Measurements from ENCODE around the gene CUX1.

Gene CUX1

DNA sequence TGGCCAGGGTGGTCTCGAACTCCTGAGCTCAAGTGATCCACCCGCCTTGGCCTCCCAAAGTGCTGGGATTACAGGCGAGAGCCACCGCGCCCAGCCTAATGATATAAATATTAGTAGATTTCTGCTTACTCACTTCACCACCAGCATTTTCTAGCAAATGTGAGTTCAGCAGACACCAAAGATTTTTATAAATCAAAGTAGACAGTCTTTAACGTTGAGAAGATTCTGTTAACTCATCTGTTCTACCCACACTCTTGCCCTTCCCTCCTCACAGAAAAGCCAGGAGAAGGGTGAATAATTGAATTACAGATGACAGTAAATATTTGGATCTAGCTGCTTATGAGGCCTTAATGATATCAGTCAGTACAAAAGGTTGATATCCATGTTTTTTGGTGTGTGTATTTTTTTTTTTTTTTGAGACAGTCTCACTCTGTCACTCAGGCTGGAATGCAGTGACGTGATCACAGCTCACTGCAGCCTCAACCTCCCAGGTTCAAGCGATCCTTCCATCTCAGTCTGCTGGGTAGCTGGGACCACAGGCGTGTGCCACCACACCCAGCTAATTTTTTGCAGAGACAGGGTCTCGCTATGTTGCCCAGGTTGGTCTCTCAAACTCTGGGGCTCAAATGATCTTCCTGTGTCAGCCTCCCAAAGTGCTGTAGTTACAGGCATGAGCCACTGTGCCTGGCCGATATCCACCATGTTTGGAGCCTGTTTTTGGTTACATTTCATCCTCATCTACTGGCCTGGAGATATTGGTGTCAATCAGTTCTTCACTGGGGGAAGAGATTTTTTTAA lies 120.5 kb downstream of the CUX1 start:
- no peak overlapping the region for H3K4me3 ChIP-seq (ENCODE audit: low read depth, low read length)
- CTCF ChIA-PET: interaction anchor here (1.1 kb wide), 1 partner anchor 12 kb away, joined by 3 read pairs; no protein-coding TSS in a partner anchor
- TF ChIP-seq, protein P1, sequence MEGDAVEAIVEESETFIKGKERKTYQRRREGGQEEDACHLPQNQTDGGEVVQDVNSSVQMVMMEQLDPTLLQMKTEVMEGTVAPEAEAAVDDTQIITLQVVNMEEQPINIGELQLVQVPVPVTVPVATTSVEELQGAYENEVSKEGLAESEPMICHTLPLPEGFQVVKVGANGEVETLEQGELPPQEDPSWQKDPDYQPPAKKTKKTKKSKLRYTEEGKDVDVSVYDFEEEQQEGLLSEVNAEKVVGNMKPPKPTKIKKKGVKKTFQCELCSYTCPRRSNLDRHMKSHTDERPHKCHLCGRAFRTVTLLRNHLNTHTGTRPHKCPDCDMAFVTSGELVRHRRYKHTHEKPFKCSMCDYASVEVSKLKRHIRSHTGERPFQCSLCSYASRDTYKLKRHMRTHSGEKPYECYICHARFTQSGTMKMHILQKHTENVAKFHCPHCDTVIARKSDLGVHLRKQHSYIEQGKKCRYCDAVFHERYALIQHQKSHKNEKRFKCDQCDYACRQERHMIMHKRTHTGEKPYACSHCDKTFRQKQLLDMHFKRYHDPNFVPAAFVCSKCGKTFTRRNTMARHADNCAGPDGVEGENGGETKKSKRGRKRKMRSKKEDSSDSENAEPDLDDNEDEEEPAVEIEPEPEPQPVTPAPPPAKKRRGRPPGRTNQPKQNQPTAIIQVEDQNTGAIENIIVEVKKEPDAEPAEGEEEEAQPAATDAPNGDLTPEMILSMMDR (IDR thresholded peaks at IDR 0.05; ENCODE audit: insufficient read depth, low read length, missing control alignments): no peak
- POLR2A ChIA-PET: no interaction called here
- DNase-seq (ENCODE audit: low read depth, low spot score): no peak

DNA sequence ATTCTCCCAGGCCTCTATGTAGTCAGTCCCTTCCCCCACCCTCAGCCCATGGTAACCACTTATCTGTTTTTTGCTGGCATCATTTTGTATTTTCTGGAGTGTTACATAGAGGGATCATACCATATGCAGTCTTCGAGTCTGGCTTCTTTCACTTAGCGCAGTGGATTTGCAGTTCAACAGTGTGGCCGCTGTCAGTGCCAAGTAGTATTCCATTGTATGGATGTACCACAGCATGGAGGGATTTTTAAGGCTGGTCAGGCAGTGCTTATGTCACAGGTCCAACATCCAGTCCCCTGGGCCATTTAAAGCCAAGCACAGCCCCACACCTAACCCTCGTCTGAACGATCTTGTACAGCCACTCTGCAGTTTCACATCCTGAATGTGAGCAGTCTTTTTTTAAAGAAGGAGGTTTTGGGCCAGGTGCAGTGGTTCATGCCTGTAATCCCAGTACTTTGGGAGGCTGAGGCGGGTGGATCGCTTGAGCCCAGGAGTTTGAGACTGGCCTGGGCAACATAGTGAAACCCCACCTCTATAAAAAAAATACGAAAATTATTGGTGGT lies 121.8 kb downstream of the CUX1 start:
- POLR2A ChIA-PET: no interaction called here
- DNase-seq (ENCODE audit: low read depth, low spot score): no peak
- CTCF ChIA-PET: interaction anchor here (1.0 kb wide), 1 partner anchor 13 kb away, joined by 3 read pairs; no protein-coding TSS in a partner anchor
- TF ChIP-seq, protein P1 (IDR thresholded peaks at IDR 0.05; ENCODE audit: insufficient read depth, low read length, missing control alignments): no peak
- no peak overlapping the region for H3K4me3 ChIP-seq (ENCODE audit: low read depth, low read length)

DNA sequence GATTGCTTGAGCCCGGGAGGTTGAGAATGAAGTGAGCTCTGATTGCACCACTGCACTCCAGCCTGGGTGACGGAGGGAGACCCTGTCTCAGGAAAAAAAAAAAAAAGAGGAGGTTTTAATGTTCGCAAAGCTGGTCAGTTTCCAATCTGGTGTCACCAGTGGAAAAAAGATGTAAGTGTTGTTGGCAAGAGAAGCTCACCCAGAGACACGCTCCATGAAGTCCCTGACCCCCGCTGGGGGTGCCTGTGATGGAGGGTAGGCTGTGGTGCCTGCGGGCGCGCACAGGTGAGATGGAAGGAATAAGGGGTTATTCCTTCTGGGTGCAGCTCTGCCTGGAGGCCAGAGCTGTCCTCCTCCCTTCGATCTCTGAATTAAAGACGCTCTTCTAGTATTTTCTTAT lies 122.7 kb downstream of the CUX1 start:
- no peak overlapping the region for H3K4me3 ChIP-seq (ENCODE audit: low read depth, low read length)
- TF ChIP-seq, protein P1 (IDR thresholded peaks at IDR 0.05; ENCODE audit: insufficient read depth, low read length, missing control alignments): no peak
- ChIA-PET CTCF (interaction anchor here (1.0 to 1.5 kb wide), 2 partner anchors 12 to 126 kb away, joined by 3 read pairs; no protein-coding TSS in a partner anchor), POLR2A (no interaction called here)
- no peak for DNase-seq (ENCODE audit: low read depth, low spot score)

DNA sequence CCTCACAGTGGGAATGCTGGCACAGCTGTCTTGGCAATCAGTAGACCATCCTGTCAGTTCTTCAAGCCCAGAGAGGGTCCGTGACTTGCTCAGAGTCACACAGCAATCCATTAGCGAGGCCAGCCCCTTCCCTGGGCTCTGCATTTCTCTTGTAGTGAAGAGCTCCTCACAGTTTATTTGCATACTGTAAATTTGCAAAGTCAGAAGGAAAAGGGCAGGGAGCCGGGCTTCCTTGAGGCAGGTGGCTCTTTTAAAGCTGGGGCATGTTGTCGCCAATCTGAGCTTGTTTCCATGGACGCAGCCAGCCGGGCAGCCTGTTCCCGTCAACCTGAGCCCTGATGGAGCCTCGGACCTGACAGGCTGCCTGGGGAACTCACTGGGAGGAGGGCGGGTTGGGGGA lies 123.4 kb downstream of the CUX1 start:
- ChIA-PET CTCF (interaction anchor here (1.5 kb wide), 2 partner anchors 121 to 127 kb away, joined by 3 read pairs; no protein-coding TSS in a partner anchor), POLR2A (interaction anchor here (0.8 to 1.5 kb wide), 2 partner anchors 59 to 105 kb away, joined by 4 to 7 read pairs; no protein-coding TSS in a partner anchor)
- no peak for DNase-seq (ENCODE audit: low read depth, low spot score)
- no peak overlapping the region for H3K4me3 ChIP-seq (ENCODE audit: low read depth, low read length)
- TF ChIP-seq, protein P1 (IDR thresholded peaks at IDR 0.05; ENCODE audit: insufficient read depth, low read length, missing control alignments): no peak

DNA sequence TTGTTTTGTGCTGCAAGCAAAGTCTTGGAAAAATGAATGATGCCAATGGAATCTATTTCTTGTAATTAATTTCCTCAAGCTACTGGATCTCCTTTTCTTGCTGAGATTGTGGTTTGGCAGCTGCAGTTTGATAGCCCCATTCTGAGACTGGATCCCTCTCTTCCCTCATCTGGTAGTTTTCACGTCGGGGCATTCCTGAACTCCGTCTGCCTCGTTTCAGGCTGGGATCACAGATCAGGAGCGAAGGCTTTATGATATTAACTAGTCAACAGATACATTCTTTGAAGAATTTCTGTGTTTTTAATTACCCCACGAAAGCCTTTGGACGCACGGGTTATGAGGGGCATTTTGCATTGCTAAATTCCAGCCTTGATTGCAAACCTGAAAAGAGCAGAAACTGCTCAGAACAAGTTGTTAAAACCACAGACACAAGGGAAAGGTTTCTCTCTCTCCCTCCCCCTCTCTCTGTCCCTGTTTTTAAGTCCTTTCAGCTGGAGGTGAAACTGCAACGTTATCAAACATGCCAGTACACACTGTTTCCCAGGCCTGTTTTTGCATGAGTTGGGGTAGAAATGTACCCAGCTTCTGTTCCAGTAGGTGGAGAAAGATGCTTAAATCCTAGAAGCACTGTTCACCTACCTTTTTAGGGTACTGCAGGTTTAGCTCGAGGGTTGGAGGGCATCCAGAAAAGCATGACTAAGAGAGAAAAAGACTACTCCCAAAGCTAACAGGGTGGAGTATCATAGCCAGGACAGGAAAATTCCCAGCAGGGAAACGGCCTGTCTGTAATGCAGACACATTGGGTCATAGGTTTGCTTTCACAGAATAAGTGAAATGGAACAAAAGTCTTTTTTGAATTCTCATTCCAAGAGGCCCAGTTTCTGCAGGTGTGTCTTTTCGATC lies 124.3 kb downstream of the CUX1 start:
- TF ChIP-seq, protein P1 (IDR thresholded peaks at IDR 0.05; ENCODE audit: insufficient read depth, low read length, missing control alignments): no peak
- ChIA-PET POLR2A (interaction anchor here (0.8 to 1.5 kb wide), 2 partner anchors 60 to 105 kb away, joined by 4 to 7 read pairs; no protein-coding TSS in a partner anchor), CTCF (interaction anchor here (1.3 to 1.5 kb wide), 3 partner anchors 10 to 127 kb away, joined by 3 to 5 read pairs (median 3); no protein-coding TSS in a partner anchor)
- DNase-seq (ENCODE audit: low read depth, low spot score): no peak
- H3K4me3 ChIP-seq (ENCODE audit: low read depth, low read length): peak overlapping the region; percentile 18; the same call in 1 of the 2 replicates
